Measurements from ENCODE around the gene PPM1H.

- TF ChIP-seq CTCF (IDR thresholded peaks at IDR 0.05) (no peak), POLR2A (IDR thresholded peaks at IDR 0.05) (no peak)
Observed at GRCh38 chr12:62640910-62641448, 294.0 kb downstream of the PPM1H start.

Data from heart left ventricle (tissue), 13 donors.